NCI-H1048 (cell line): ENCODE measurements around the gene SLC16A5.
"Not testable (repeated sequence)": the region's sequence is repeated elsewhere in the genome, so short reads cannot be mapped to it uniquely, and the experiment has no call there.

Experiments
- DNase-seq: peaks from one replicate; lab custom pipeline; 2025; lab: John Stamatoyannopoulos, UW

SLC16A5 gene

DNA sequence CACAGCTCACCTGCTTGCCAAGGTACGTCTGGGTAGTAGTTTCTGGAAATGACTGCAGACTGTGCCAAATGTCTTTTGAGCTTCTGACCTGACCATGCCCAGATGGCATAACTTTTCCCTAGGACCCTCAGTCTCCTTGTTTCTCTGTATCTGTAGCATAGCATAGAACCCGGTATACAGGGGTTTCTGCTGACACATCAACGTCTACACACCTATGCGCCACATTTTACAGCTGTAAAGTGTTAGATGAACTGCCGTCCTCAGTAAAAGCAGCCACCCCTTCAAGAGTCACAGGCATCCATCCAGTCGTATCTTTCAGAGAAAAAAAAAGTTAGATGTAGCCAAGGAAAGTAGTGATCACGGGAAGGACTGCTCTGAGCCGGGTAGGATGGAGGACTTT, 23.3 kb upstream of the SLC16A5 start:
- DNase-seq = no peak

DNA sequence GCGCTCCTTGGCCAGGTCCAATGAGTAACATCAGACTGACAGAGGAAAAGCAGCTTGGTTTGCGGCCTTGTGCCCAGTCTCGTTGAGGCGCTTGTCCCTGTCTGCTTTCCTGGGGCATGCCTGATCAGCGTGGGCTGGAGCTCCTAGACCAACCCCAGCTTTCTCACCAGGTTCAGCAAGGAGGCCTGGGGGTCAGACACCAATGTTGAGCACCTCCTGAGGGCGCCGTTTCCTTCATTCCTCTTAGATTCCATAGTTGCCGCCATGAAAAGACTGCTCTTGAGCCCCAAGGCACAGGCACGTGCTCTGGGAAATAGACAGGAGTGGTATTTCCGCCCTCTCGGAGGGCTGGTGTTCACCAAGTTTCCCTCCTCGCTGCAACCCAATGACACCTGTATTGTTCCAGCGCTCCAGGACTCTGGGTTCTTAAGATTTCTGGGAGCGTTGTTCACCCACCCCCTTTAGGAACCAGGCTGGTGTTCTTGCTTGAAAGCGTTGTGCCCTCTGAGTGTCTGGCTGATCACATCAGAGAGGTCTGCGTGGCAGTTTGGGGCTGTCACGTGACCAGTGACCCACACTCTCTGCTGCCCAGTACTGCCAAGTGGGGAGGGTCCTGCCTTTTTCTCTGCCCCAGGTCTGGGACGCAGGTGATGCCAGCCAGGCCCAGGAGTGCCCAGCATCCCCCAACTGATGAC, 22.7 kb upstream of the SLC16A5 start:
- DNase-seq = no peak

DNA sequence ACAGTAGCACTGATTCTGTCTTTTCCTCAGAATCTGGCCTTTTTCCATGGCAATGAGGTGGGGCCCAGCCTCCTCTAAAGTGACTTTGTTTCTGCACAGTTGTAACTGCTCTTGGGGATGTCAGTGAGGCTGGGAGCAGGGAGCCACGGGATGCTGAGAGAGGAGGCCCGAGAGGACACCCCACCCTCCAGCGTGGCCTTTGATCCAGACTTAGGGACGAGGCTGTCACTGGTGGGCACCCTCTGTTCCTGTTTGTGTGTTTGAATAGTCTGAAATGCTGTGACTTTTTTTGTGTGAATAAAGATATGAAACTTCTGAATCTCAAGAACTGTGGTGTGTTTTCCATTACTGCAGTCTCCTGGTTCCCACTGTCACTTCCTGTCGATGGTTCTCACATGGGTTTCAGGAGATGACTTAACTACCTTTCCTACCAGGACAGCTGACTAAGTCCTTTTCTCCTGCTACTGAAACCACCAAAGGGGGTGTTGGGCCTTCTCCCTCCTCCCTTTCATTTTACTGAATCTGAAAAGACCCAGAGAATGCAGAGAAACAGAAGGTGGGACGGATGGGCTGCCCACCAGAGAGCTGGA, 22.1 kb upstream of the SLC16A5 start:
- no peak for DNase-seq

DNA sequence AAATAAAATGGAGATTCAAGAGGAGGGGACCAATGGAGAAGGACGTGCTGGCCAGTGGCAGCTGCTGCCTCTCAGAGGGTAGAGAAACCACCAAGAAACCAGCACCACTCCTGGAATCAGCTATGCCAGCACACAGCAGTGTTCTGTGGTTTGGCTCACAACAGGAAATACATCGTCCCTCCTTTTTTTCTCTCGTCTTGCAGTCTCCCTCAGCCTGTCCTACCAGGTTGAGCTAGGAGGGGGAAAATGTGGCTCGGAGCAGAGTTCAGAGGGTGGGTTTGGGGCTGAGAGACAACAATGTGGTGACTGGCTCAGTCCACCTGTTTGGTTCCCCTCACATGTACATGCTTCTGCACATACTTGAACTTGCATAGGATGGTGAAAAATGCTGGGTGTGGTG, 19.9 kb upstream of the SLC16A5 start:
- DNase-seq = no peak

DNA sequence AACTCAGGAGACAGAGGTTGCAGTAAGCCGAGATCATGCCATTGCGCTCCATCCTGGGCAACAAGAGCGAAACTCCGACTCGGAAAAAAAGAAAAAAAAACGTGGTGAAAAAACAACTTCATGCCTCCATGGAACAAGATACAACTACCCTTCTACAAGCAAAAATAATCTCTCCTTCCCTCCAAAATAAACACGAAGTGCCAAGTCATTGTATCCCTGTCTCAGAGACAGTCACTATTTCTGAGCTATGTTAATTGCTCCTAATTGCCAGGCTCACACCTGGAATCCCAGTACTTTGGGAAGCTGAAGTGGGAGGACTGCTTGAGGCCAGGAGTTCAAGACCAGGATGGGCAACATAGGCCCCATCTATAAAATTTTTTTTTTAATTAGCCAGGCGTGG, 19.0 kb upstream of the SLC16A5 start:
- DNase-seq = no peak

DNA sequence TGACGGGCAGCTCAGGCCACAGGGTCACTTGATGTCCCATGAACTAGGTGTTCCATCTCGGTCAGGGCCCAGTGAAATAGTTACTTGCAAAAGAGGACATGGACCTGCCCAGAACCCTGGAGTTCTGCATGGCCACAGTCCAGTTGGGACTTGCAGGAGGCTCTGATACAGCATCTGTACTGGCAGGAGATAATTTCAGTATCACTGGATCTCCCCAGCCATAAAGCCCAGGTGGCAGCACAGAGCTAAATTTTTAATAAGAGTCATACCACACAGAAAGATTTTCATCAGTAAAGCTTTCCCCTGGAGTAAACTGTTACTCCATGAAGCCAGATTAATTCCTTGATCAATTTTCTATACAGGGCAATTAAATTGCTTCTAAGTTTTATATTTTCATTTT, 18.0 kb upstream of the SLC16A5 start:
- DNase-seq = no peak

DNA sequence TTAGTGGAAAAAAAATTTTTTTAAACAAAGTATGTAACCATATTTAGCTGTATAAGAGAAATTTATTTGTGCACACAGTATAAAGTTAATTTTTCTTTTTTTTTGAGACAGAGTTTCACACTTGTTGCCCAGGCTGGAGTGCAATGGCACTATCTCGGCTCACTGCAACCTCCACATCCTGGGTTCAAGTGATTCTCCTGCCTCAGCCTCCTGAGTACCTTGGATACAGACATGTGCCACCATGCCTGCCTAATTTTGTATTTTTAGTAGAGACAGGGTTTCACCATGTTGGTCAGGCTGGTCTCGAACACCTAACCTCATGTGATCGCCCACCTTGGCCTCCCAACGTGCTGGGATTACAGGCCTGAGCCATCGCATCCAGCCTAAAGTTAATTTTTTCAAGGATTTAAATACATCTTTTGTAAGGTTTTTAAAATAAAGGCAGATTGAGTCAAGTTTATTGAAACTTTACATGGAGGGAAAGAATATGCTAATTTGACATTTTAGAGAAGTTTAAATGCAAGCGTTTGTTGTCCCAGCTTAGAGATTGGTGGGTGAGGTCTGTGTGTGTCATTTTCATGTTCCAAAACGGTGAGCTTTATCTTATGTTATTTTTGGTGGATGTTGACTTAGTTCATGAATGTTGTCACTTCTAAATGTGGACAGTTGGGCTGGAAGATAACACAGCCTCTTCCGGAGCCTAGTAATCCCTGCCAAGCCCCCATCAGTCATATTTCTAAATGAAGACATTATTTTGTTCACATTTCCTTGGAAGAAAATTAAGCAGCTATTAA, 16.1 kb upstream of the SLC16A5 start:
- DNase-seq = not testable (repeated sequence)

DNA sequence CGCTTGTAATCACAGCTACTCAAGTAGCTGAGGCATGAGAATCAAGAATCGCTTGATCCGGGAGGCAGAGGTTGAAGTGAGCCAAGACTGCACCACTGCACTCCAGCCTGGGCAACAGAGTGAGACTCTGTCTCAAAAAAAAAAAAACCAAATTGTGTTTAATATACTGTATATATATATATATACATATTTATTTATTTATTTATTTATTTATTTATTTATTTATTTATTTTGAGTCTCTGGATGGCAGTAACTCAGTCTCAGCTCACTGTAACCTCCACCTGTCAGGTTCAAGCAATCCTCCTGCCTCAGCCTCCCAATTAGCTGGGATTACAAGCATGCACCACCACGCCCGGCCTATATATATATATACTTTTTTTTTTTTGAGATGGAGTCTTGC, 14.8 kb upstream of the SLC16A5 start:
- not testable (repeated sequence) for DNase-seq

DNA sequence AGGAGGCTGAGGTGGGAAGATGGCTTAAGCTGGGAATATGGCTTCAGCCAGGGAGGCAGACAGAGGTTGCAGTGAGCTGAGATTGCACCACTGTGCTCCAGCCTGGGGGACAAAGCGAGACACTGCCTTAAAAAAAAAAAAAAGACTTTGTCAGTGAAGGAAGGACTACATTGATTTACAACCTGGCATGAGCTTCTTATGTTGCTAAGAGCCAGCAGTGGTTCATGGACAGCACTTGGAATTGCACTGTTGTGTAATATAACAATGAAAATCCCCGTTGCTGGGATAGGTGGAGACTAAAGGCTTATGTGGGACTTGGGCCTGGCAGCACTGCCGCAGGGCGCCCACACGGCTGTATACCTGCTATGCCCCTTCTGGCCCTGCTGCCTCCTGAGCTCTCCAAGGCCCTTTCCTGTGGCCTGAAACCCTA, 14.1 kb upstream of the SLC16A5 start:
- no peak for DNase-seq

DNA sequence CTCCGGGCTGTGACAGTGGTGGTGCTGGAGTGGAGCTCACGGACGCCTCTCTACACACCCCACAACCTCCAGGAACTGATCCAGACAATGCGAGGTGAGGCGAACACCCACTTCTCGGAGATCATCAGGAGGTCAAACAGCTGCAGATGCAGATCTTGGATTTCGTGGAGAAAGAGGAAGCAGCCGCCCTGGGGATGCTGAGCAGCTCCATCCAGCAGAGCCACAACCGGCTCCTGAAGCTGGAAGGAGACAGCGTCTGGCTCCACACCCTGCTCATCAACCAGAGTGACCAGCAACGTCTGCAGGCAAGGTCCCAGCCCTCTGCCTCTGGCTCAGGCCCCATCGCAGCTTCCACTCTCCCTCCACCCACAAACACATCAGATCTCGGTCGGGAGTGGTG, 13.2 kb upstream of the SLC16A5 start:
- DNase-seq = no peak

DNA sequence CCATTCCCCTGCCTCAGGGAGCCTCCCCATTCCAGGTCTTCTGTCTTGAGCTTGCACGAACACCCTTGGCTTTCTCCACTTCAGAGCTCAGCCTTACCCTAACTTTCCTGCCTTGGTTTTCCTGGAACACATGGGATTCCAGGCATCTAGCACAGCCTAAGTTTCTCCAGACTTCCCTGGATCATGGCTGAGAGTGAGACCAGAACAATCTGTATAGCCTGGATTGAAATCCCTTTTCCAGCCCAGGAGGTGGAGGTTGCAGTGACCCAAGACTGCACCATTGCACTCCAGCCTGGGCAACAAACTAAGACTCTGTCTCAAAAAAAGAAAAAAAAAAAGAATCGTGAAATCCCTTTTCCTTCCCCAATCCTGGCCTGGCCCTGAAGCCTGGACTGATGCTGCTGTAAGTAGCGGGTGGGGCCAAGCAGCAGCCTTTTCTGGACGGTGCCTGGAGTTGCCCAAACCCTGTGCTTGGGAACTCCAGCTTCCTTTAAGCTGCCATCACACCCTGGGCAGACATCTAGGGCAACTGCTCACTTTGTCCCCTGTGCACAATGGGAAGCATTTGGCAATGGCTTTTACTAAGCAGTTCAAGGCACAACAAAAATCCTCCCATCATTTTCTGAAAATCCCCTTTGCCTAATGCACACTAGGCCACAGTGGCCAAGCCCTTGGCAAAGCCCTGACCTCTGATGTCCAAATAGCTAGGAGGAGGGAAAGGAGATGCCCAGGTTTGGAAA, 12.0 kb upstream of the SLC16A5 start:
- DNase-seq = no peak

DNA sequence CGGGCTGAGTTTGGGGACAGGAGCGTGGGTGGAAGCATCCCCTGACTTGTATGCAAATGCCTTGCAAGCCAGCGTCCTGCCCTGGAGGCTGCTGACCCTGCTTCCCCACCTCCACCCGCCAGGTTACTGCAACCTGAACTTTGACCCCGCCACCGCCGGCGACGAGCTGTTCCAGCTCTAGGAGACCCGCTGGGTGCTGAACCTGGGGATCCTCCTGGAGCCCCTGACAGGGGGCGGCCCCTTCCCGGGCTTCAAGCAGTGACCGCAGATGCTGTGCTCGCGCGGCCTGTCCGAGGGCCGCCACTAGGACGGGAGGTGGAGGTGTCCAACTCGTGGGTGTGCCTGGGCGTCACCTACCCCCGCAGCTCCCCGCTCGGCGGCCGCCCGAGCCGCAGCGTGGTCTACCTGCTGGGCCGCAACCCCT, 10.7 kb upstream of the SLC16A5 start:
- no peak for DNase-seq

DNA sequence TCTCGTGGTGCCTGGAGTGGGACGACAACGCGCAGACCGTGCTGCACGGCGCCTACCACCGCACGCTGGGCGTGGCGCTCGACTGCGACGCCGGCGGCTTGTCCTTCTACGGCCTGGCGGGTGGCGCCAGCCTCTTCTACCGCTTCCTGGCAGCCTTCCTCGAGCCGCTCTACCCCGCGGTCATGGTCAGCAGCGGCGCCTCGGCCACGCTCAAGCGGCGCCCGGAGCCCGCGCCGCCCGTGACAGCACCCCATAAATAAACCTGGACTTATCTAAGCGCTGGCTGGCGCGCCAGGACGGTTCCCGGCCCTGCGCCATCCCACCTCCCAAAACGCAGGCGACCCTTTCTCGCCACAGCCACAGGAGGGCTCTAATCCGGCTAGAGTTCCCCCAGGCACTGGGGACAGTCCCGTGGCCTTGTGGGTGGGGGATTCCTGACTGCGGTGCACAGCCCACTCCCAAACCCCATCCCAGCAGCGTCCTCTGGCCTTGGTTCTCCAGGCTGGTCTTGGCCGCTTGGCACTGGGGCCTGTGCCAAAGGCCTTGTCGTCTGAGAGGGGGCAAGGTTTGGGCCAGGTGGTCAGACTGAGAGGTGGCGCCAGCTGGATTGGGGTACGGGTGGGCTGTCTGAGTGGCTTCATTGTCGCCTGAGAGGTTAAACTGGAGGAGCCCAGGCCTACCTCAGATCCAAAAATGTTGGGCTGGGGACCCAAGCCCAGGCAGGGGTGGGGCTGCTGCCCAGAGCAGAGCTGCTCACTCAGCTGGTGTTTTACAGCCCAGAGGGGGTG, 10.1 kb upstream of the SLC16A5 start:
- no peak for DNase-seq

DNA sequence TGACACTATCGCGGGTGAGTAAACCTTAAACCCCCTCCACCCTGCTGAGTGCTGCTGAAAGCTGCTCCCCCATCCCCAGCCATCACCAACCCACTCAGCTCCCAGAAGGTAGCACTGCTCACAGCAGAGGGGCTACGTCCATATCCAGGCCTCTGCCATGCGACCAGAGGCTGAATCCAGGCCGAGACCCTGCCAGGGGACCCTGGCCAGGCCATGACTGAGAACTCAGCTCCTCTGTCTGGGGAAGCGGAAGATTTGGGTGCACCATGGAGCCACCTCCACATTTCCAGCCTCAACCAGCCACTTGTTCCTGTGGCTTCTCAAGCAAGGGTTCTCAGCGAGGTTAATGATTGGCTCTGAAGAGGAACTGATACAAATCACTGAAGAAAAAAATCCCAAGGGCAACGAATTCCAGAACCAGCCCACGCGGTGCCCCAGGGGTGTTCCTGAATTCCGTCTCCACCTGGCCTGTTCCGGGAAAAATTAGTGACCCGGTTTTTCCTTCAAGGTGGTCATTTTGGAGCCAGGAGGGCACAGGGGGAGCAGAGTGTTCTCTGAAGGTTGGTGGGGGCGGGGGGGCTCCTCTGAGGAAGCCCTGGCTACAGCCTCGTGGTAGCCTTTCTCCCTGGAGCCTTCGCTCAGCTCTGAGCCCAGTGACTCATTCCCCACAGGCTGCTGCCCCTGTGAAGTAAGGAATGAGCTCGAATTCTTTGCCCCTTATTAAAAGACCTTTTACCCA, 9.3 kb upstream of the SLC16A5 start:
- no peak for DNase-seq

DNA sequence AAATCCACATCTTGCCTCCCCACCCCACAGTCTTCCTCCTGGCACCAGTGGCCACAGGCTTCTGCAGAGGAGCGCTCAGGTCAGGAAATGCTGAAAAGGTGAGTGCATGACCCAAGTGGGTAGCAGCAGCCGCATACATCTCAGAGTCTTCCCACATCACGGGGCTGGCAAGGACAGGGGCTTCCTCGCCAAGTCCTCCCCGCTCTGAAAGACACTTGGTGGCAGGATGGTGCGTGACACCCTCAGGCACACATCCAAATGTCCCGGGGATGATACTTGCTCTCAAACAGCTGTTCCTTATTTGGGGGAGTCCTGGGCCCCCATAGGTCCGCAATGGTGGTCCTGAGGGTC, 8.8 kb upstream of the SLC16A5 start:
- no peak for DNase-seq

DNA sequence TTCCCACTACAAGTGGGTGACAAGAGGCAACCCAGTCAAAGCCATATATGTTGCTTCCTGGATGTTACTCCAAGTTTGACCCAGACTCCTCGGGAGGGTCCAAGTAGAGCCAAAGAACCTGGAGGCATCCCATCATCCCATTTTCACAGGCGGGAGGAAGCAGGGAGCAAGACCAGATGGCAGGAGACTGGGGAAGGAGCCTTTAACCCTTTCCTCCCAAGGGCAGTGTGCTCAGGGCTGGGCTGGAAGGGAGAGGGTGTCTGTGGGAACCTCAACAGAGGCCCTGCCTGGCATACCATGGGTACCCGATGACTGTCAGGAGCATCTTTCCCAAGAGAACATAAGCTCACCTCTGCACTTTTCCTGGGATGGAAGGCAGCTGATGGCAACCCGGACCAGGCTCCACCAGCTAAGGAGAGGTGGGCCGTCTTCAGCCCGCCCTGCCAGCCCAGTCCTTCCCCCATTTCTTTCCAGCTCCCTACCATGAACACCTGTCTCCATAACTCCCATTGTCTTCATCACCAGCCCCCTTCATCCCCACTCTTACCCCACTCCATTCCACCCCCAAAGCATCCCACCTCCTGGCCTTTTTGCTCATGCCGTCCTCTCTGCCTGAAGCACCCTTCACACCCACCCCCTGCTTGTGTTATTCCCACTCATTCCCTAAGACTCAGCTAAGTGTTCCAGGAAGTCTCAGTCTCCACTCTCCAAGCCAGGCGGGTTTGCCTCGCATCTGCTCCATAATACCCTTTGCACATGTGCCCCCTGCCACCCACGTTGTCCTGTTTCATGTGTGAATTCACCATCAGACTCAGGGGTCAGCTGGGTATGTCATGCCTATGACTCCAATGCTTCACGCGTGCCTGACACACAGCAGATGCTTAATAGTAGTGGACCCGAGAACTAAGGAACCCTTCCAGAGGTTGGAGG, 5.9 kb upstream of the SLC16A5 start:
- DNase-seq = no peak

DNA sequence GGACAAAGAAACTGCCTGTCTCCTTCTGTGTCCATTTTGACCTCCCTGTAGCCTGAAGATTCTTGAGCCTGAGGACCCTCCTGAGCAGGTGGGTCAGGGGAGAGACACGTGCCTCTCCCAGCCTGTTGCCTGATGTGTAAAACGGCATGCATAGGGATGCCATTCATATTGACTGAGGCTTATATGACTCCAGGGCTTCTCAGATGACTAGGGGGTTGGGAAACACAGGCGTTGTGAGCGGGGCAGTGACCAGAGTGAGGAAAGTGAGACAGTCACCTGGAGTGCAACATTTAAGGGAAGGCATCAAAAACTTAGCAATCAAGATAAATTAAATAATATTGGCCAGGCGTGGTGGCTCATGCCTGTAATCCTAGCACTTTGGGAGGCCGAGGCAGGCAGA, 5.1 kb upstream of the SLC16A5 start:
- DNase-seq = no peak

DNA sequence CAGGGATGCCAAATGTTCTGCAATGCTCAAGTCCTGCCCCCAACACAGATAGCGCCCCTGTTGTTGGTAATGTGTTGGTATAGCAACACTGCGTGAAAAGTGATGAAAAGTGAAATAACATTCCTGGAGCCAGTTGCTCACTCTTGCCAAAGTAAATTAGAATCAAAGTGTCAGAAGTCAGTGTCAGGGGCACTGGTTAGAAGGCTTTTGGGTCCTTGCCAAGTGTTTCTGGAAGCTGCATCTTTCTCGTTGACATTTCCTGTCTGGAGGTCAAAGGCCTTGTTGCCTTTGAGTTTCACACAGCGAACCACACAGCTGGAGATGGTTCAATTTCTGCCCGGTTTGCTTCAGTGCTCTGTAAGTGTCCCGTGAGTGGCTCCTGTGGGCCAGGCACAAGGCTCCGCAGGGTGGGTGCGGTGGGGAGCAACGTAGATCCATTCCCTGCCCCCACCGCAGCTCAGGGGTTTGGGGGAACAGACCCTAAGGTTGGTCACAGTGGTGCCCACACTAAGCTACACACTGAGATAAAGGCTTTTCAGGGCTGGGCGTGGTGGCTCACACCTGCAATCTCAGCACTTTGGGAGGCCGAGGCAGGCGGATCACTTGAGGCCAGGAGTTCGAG, 3.6 kb upstream of the SLC16A5 start:
- no peak for DNase-seq

DNA sequence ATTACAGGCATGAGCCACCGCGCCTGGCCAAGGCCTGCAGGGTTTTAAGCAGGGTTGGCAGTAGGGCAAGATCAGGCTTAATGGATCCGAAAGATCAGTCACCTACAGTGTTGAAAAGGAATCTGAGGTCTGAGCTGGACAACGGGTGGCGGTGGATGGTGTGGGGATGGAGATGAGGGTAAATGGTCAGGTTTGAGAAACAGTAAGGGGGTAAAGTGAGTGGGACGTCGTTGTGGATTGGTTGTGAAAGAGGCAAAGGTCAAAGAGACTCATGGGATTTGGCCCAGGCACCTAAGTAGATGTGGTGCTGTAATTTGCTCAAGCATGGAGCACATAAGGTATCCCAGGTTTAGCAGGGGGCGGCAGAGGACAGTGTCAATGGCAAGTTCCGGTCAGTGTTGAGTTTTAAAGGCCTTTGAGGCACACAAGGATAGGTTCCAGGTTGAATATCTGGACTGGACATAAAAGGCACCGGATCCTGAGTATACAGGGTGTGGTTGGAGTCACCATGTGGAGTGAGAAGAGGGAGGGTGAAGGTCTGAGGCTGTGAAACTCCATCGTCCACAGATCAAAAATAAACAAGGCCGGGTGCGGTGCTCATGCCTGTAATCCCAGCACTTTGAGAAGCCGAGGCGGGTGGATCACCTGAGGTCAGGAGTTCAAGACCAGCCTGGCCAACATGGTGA, 1.1 kb upstream of the SLC16A5 start:
- DNase-seq = no peak
